Liver (tissue), 9 donors: Measurements from ENCODE around the gene KIAA0825. TPM values are rescaled to one million over a fixed set of nuclear protein-coding genes. Genes with fewer than 3 reads are reported as not detected.

ENCODE experiments used
- DNase-seq: peaks from one replicate; pipeline ENCODE4 v3.0.0-alpha.2; 2017; ENCODE audit warnings: low spot score
- H3K27ac ChIP-seq, 2 donors: one replicate each; pipeline ENCODE4 v1.7.0; 2013; ENCODE audit warnings: inconsistent platforms in 2 of 2, low read length in 2 of 2, control low read depth in 1 of 2, low read depth in 1 of 2, mild to moderate bottlenecking in 1 of 2
- H3K27me3 ChIP-seq, 4 donors: one replicate each; pipeline versions ENCODE4 v1.6.1 to v1.7.0; 2013; ENCODE audit warnings: low read length in 3 of 4, inconsistent platforms in 1 of 4, mild to moderate bottlenecking in 1 of 4, moderate library complexity in 1 of 4; ENCODE audit not compliant: control insufficient read depth in 4 of 4, insufficient read depth in 4 of 4
- H3K36me3 ChIP-seq, 4 donors: one replicate each; pipeline versions ENCODE4 v1.6.1 to v1.7.0; 2013; ENCODE audit warnings: low read length in 3 of 4, mild to moderate bottlenecking in 3 of 4, low read depth in 1 of 4, moderate library complexity in 1 of 4; ENCODE audit not compliant: control insufficient read depth in 4 of 4, insufficient read depth in 3 of 4
- H3K4me1 ChIP-seq, 4 donors: one replicate each; pipeline versions ENCODE4 v1.6.1 to v1.7.0; 2013; ENCODE audit warnings: low read length in 3 of 4, mild to moderate bottlenecking in 3 of 4, moderate library complexity in 1 of 4; ENCODE audit not compliant: control insufficient read depth in 4 of 4, insufficient read depth in 4 of 4
- H3K4me3 ChIP-seq, 3 donors: one replicate each; pipeline versions ENCODE4 v1.6.1 to v1.7.0; 2013; ENCODE audit warnings: low read length in 3 of 3, control low read depth in 1 of 3, low read depth in 1 of 3, mild to moderate bottlenecking in 1 of 3
- H3K9ac ChIP-seq, 2 donors: one replicate each; pipeline ENCODE4 v1.7.0; 2013; ENCODE audit warnings: low read length in 2 of 2, mild to moderate bottlenecking in 2 of 2, moderate library complexity in 2 of 2, control low read depth in 1 of 2, low read depth in 1 of 2
- H3K9me3 ChIP-seq, 4 donors: one replicate each; pipeline versions ENCODE4 v1.6.1 to v1.7.0; 2013; ENCODE audit warnings: low read length in 3 of 4; ENCODE audit not compliant: control insufficient read depth in 4 of 4
- CTCF ChIP-seq: fragments of 150-350 bp; IDR thresholded peaks from 2 replicates; pipeline ENCODE4 v1.5.1; 2017; ENCODE audit warnings: improper control_type of control experiment, low read depth, low read length; ENCODE audit not compliant: missing input control
- EGR1 ChIP-seq, 2 donors: IDR thresholded peaks; 2 replicates each; pipeline ENCODE4 v1.6.1; 2016 to 2018; ENCODE audit warnings: antibody characterized with exemption in 2 of 2, low read depth in 2 of 2
- FOXA1 ChIP-seq: IDR thresholded peaks from 2 replicates; pipeline ENCODE4 v1.6.1; 2016; ENCODE audit warnings: antibody characterized with exemption
- FOXA2 ChIP-seq: IDR thresholded peaks from 2 replicates; pipeline ENCODE4 v1.6.1; 2016; ENCODE audit warnings: antibody characterized with exemption
- GABPA ChIP-seq, 2 donors: IDR thresholded peaks in 1 of 2; conservative IDR thresholded peaks in 1 of 2; 2 replicates each; pipeline ENCODE4 v1.6.1; 2016; ENCODE audit warnings: antibody characterized with exemption in 2 of 2, mild to moderate bottlenecking in 1 of 2, moderate library complexity in 1 of 2
- HNF4A ChIP-seq, 2 donors: conservative IDR thresholded peaks; 2 replicates each; pipeline ENCODE4 v1.6.1; 2016; ENCODE audit warnings: antibody characterized with exemption in 2 of 2, mild to moderate bottlenecking in 2 of 2
- HNF4G ChIP-seq: IDR thresholded peaks from 2 replicates; pipeline ENCODE4 v1.6.1; 2016; ENCODE audit warnings: antibody characterized with exemption
- JUND ChIP-seq, 2 donors: IDR thresholded peaks; 2 replicates each; pipeline ENCODE4 v1.6.1; 2016; ENCODE audit warnings: antibody characterized with exemption in 2 of 2
- MAX ChIP-seq: IDR thresholded peaks from 2 replicates; pipeline ENCODE4 v1.6.1; 2016; ENCODE audit warnings: antibody characterized with exemption
- NR2F2 ChIP-seq: IDR thresholded peaks from 2 replicates; pipeline ENCODE4 v1.6.1; 2016; ENCODE audit warnings: antibody characterized with exemption
- RAD21 ChIP-seq, 2 donors: IDR thresholded peaks; 2 replicates each; pipeline ENCODE4 v1.6.1; 2016; ENCODE audit warnings: antibody characterized with exemption in 2 of 2, mild to moderate bottlenecking in 2 of 2
- REST ChIP-seq: IDR thresholded peaks from 2 replicates; pipeline ENCODE4 v1.6.1; 2016; ENCODE audit warnings: antibody characterized with exemption, mild to moderate bottlenecking
- RXRA ChIP-seq, 2 donors: IDR thresholded peaks; 2 replicates each; pipeline ENCODE4 v1.6.1; 2017 to 2018; ENCODE audit warnings: antibody characterized with exemption in 2 of 2, mild to moderate bottlenecking in 1 of 2
- SP1 ChIP-seq: IDR thresholded peaks from 2 replicates; pipeline ENCODE4 v1.6.1; 2018; ENCODE audit warnings: antibody characterized with exemption, mild to moderate bottlenecking
- TAF1 ChIP-seq: conservative IDR thresholded peaks from 2 replicates; pipeline ENCODE4 v1.6.1; 2016; ENCODE audit warnings: antibody characterized with exemption, mild to moderate bottlenecking
- YY1 ChIP-seq: IDR thresholded peaks from 2 replicates; pipeline ENCODE4 v1.6.1; 2016; ENCODE audit warnings: antibody characterized with exemption, mild to moderate bottlenecking
- ZBTB33 ChIP-seq: IDR thresholded peaks from 2 replicates; pipeline ENCODE4 v1.6.1; 2016; ENCODE audit warnings: antibody characterized with exemption
- WGBS: extraction: QIAGEN DNeasy Blood & Tissue Kit; methylation state at CpG from one replicate; pipeline ENCODE4 v1.1.7; 2013; 5-methylcytosine and 5-hydroxymethylcytosine counted together
- polyA plus RNA-seq, 2 donors: library from polyadenylated mRNA; stranded (reverse) in 1 of 2; unstranded in 1 of 2; fragments of 200-250 nt in 1 of 2; fragments of >200 nt in 1 of 2; fragmentation: Nextera tagmentation in 1 of 2; extraction: Ambion mirVana in 1 of 2; gene quantifications; one replicate each; pipeline versions ENCODE4 v1.2.1 to v1.2.3, GENCODE V29; 2013 to 2015
- total RNA-seq, 2 donors: library from RNA; depleted of rRNA; stranded (reverse); fragments of >200 nt; gene quantifications; one replicate each; pipeline ENCODE4 v1.2.3, GENCODE V29; 2014
- TF ChIP-seq, protein P1 (sequence below): IDR thresholded peaks from 2 replicates; pipeline ENCODE4 v1.6.1; 2016; ENCODE audit warnings: antibody characterized with exemption
- donor health status: healthy.
- donor health status: healthy.
- donor health status: healthy.
- donor health status: healthy.
- donor health status: healthy.

Gene KIAA0825
- total and polyA plus RNA-seq, 4 donors = 0.25 to 3.2 (median 1.2) TPM

DNA sequence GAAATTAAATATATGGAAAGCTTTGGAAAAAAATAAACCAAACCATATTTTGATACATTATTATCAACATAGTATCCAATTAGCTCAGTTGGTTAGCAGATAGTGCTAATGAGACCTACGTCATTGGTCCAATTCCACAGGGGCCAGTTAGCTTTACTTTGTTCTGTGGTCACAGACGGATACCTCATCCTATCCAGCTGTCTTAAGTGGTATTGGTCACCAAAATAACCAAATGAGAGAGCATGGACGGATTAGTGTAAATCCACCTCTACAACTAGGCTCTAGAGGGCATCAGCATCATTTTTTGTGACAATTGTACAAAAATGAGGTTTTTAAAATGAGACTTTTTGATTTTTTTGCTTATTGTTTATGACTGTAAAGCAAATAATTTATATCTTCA is 364.2 kb downstream of the KIAA0825 start:
- 94% methylated on average over 3 of the region's 3 CpGs for WGBS

More for the DNA sequence above, 364.2 kb downstream of the KIAA0825 start:
- H3K9me3 ChIP-seq = no peaks in the 10 kb centered on the region
- no peaks in the 10 kb centered on the region for H3K36me3 ChIP-seq
- no peak overlapping the region for H3K9ac ChIP-seq
- no peak overlapping the region for H3K4me3 ChIP-seq
- no peak for TF ChIP-seq YY1
- TF ChIP-seq GABPA (IDR thresholded peaks at IDR 0.05 in 1 of 2, conservative IDR thresholded peaks at IDR 0.05 in 1 of 2) = no peak
- TF ChIP-seq HNF4G = no peak
- no peak for TF ChIP-seq JUND (IDR thresholded peaks at IDR 0.05)
- TF ChIP-seq SP1 = no peak
- TF ChIP-seq EGR1 (IDR thresholded peaks at IDR 0.05; ENCODE audit: low read depth in 2 of 2) = no peak
- no peak for TF ChIP-seq MAX
- TF ChIP-seq, protein P1, sequence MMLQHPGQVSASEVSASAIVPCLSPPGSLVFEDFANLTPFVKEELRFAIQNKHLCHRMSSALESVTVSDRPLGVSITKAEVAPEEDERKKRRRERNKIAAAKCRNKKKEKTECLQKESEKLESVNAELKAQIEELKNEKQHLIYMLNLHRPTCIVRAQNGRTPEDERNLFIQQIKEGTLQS = no peak
- no peak for TF ChIP-seq HNF4A (conservative IDR thresholded peaks at IDR 0.05)
- TF ChIP-seq CTCF = no peak
- TF ChIP-seq REST = no peak
- no peak for TF ChIP-seq RXRA (IDR thresholded peaks at IDR 0.05)
- TF ChIP-seq FOXA1 = no peak
- no peak for TF ChIP-seq FOXA2
- TF ChIP-seq RAD21 (IDR thresholded peaks at IDR 0.05) = no peak
- no peak for TF ChIP-seq TAF1
- TF ChIP-seq ZBTB33 = no peak
- TF ChIP-seq NR2F2 = no peak
- H3K4me1 ChIP-seq = no peaks in the 10 kb centered on the region
- H3K27me3 ChIP-seq = no peaks in the 10 kb centered on the region
- H3K27ac ChIP-seq = no peak overlapping the region
- DNase-seq = no peak
